T47D (cell line): ENCODE results near the gene RNF217.
"Not testable (repeated sequence)": the region's sequence is repeated elsewhere in the genome, so short reads cannot be mapped to it uniquely, and the experiment has no call there.

Source experiments
- DNase-seq, 2 experiments: peaks; one replicate each; pipeline versions ENCODE4 v3.0.0 to v3.0.0-alpha.2; 2011 to 2012; ENCODE audit warnings: low read depth in 1 of 2, low spot score in 1 of 2
- JUND ChIP-seq: IDR thresholded peaks from 2 replicates; pipeline ENCODE4 v1.6.1; 2012; ENCODE audit warnings: low read depth
- in situ Hi-C: cut with HindIII; loops from 2 replicates; pipeline ENCODE4 v1.10.0; 2016; ENCODE audit warnings: low sequenced_read_pairs, low pct_unique_long_range_greater_than_20kb

RNF217 gene

GRCh38 chr6:125111219-125111983 is 149.2 kb downstream of the RNF217 start:
- no peak for TF ChIP-seq JUND
- no peak for DNase-seq
- in situ Hi-C loops: no loop called here

GRCh38 chr6:125112934-125113333 is 150.7 kb downstream of the RNF217 start:
- TF ChIP-seq JUND: no peak
- no peak for DNase-seq
- in situ Hi-C loops: no loop called here

- TF ChIP-seq JUND: no peak
- peak in 1 of 2 experiments; percentile 70 for DNase-seq
- in situ Hi-C loops: no loop called here
Measured at GRCh38 chr6:125114248-125114858, 152.1 kb downstream of the RNF217 start.

- in situ Hi-C loops: no loop called here
- DNase-seq: no peak
- TF ChIP-seq JUND: no peak
Measured at GRCh38 chr6:125116170-125116569, 153.9 kb downstream of the RNF217 start.

GRCh38 chr6:125116710-125117109 is 154.5 kb downstream of the RNF217 start:
- TF ChIP-seq JUND: no peak
- no peak for DNase-seq
- in situ Hi-C loops: no loop called here

- in situ Hi-C loops: no loop called here
Measured at GRCh38 chr6:125117818-125118217, 155.6 kb downstream of the RNF217 start.

GRCh38 chr6:125120054-125120590 is 157.9 kb downstream of the RNF217 start:
- in situ Hi-C loops: no loop called here
- no peak for DNase-seq
- no peak for TF ChIP-seq JUND

More at GRCh38 chr6:125117818-125118217, 155.6 kb downstream of the RNF217 start:
- DNase-seq: no peak
- TF ChIP-seq JUND: no peak

- DNase-seq: no peak
- TF ChIP-seq JUND: no peak
- in situ Hi-C loops: no loop called here
Measured at GRCh38 chr6:125121894-125122293, 159.7 kb downstream of the RNF217 start.

- TF ChIP-seq JUND: no peak
- no peak for DNase-seq
- in situ Hi-C loops: no loop called here
Measured at GRCh38 chr6:125123051-125123450, 160.8 kb downstream of the RNF217 start.

GRCh38 chr6:125123468-125124048 is 161.3 kb downstream of the RNF217 start:
- TF ChIP-seq JUND: no peak
- no peak for DNase-seq
- in situ Hi-C loops: no loop called here

- DNase-seq: no peak
- in situ Hi-C loops: no loop called here
- no peak for TF ChIP-seq JUND
Measured at GRCh38 chr6:125124049-125124669, 161.9 kb downstream of the RNF217 start.

GRCh38 chr6:125125856-125126255 is 163.6 kb downstream of the RNF217 start:
- DNase-seq, in situ Hi-C loops: not testable (repeated sequence)

- no peak for TF ChIP-seq JUND
- DNase-seq: no peak
- in situ Hi-C loops: no loop called here
Measured at GRCh38 chr6:125129354-125129753, 167.1 kb downstream of the RNF217 start.
